ENCODE data around the gene THOC6.

- no peak for TF ChIP-seq POLR2AphosphoS5 (IDR thresholded peaks at IDR 0.05; ENCODE audit: insufficient read depth in 1 of 2, low read depth in 1 of 2)
- TF ChIP-seq POLR2A (IDR thresholded peaks at IDR 0.05) = no peak
Observed at GRCh38 chr16:3015865-3016521, 7.8 kb upstream of the THOC6 start.
